ENCODE results near the gene PDCD2L.
"Not testable (repeated sequence)": the region's sequence is repeated elsewhere in the genome, so short reads cannot be mapped to it uniquely, and the experiment has no call there.

The PDCD2L gene

DNA sequence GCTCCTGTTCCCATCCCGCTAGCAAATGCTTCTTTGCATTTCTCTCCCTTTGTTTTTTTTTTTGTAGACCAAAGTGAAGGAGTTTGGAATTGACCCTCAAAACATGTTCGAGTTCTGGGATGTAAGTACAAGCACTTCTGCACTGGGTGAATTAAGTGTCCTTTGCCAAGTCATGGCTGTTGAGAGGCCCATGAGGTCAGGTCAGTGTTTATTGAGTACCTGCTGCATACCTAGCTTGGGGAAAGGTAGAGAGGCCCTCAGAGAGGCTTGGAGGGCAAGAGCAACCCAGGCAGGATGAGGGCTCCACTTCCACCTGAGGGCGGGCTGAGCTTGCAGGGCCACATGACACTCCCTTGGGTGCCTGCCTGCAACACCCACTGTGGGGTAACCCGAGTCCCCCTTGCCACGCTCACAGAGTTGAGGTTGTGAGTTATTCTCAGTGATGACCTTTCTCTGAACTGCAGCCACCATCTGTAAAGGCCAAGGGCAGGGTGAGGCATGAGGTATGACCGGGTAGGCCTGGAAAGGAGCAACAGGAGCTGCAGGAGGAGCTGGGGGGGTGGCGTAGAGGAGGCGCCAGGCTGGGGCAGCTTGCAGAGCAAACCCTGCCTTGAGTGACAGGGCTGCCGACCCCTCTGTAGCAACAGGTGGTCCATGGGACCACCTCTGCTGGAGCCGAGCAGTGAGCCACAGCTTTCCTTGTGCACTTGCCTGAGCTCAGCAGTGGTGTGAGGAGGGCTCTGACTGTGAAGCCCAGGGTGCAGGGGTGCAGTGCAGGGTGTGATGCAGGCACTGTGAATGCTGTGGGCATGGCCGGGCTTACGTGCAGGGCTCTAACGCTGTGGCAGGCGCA is 22.6 kb upstream of the PDCD2L start:
- Histone ChIP-seq H3K36me3 (peaks cover 71% of the 10 kb centered on the region), H3K27me3 (ENCODE audit: insufficient read depth, low read depth, severe bottlenecking) (no peaks in the 10 kb centered on the region), H3K9me3 (ENCODE audit: severe bottlenecking) (no peaks in the 10 kb centered on the region), H3K4me3 (ENCODE audit: low read depth, low read length) (no peak overlapping the region), H3K27ac (no peak overlapping the region)
- TF ChIP-seq, protein P1, sequence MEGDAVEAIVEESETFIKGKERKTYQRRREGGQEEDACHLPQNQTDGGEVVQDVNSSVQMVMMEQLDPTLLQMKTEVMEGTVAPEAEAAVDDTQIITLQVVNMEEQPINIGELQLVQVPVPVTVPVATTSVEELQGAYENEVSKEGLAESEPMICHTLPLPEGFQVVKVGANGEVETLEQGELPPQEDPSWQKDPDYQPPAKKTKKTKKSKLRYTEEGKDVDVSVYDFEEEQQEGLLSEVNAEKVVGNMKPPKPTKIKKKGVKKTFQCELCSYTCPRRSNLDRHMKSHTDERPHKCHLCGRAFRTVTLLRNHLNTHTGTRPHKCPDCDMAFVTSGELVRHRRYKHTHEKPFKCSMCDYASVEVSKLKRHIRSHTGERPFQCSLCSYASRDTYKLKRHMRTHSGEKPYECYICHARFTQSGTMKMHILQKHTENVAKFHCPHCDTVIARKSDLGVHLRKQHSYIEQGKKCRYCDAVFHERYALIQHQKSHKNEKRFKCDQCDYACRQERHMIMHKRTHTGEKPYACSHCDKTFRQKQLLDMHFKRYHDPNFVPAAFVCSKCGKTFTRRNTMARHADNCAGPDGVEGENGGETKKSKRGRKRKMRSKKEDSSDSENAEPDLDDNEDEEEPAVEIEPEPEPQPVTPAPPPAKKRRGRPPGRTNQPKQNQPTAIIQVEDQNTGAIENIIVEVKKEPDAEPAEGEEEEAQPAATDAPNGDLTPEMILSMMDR (IDR thresholded peaks at IDR 0.05; ENCODE audit: low read depth, low read length): no peak
- DNase-seq: no peak

GRCh38 chr19:34382471-34382870 is 21.7 kb upstream of the PDCD2L start:
- Histone ChIP-seq H3K9me3 (ENCODE audit: severe bottlenecking) (no peaks in the 10 kb centered on the region), H3K27me3 (ENCODE audit: insufficient read depth, low read depth, severe bottlenecking) (no peaks in the 10 kb centered on the region), H3K36me3 (peaks cover 73% of the 10 kb centered on the region), H3K27ac (no peak overlapping the region), H3K4me3 (ENCODE audit: low read depth, low read length) (no peak overlapping the region)
- DNase-seq: no peak
- TF ChIP-seq, protein P1 (IDR thresholded peaks at IDR 0.05; ENCODE audit: low read depth, low read length): no peak

DNA sequence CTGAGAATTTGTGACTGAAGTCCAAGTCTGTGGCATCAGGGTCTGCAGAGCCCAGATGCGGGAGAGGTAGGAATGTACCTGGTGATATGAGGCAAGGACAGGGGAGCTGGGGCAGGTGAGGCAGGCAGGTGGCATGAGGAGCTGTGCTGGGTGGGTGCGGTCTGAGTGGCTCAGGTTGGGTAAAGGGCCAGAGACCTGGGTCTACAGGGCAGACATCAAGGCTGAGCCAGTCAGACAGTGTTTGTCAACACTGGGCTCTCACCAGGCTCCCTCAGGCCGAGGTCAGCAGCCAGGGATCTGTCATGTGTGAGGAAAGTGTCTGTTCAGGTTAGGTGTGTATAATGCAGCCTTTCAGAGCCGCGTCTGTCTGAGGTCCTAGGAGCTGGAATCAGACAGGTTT is 20.6 kb upstream of the PDCD2L start:
- H3K27me3 ChIP-seq (ENCODE audit: insufficient read depth, low read depth, severe bottlenecking): no peaks in the 10 kb centered on the region
- no peak for DNase-seq
- TF ChIP-seq, protein P1 (IDR thresholded peaks at IDR 0.05; ENCODE audit: low read depth, low read length): no peak
- H3K36me3 ChIP-seq: peaks cover 73% of the 10 kb centered on the region
- no peaks in the 10 kb centered on the region for H3K9me3 ChIP-seq (ENCODE audit: severe bottlenecking)
- H3K4me3 ChIP-seq (ENCODE audit: low read depth, low read length): no peak overlapping the region
- no peak overlapping the region for H3K27ac ChIP-seq

- Histone ChIP-seq H3K27me3 (ENCODE audit: insufficient read depth, low read depth, severe bottlenecking) (no peaks in the 10 kb centered on the region), H3K4me3 (ENCODE audit: low read depth, low read length) (no peak overlapping the region), H3K9me3 (ENCODE audit: severe bottlenecking) (no peaks in the 10 kb centered on the region), H3K36me3 (peaks cover 64% of the 10 kb centered on the region), H3K27ac (no peak overlapping the region)
- TF ChIP-seq, protein P1 (IDR thresholded peaks at IDR 0.05; ENCODE audit: low read depth, low read length): no peak
- no peak for DNase-seq
These were observed 17.4 kb upstream of the PDCD2L start for GRCh38 chr19:34386645-34387445.

DNA sequence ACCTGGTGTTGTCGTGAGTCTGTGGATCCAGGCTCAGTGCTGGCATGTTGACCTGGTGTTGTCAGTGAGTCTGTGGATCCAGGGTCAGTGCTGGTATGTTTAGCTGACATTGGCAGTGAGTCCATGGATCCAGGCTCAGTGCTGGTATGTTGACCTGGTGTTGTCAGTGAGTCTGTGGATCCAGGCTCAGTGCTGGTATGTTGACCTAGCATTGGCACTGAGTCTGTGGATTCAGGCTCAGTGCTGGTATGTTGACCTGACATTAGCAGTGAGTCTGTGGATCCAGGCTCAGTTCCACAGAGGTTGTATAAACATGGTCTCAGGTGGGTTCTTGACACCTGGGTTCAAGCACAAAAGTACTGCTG is 16.8 kb upstream of the PDCD2L start:
- H3K4me3 ChIP-seq (ENCODE audit: low read depth, low read length): no peak overlapping the region
- TF ChIP-seq, protein P1 (IDR thresholded peaks at IDR 0.05; ENCODE audit: low read depth, low read length): no peak
- no peak overlapping the region for H3K27ac ChIP-seq
- no peaks in the 10 kb centered on the region for H3K9me3 ChIP-seq (ENCODE audit: severe bottlenecking)
- DNase-seq: no peak
- no peaks in the 10 kb centered on the region for H3K27me3 ChIP-seq (ENCODE audit: insufficient read depth, low read depth, severe bottlenecking)
- peaks cover 59% of the 10 kb centered on the region for H3K36me3 ChIP-seq

GRCh38 chr19:34388745-34389144 is 15.5 kb upstream of the PDCD2L start:
- not testable (repeated sequence) for H3K9me3 ChIP-seq (ENCODE audit: severe bottlenecking); H3K27me3 ChIP-seq (ENCODE audit: insufficient read depth, low read depth, severe bottlenecking); DNase-seq; H3K27ac ChIP-seq; H3K4me3 ChIP-seq (ENCODE audit: low read depth, low read length)
- peaks cover 48% of the 10 kb centered on the region for H3K36me3 ChIP-seq

Data from WERI-Rb-1 (cell line).